ENCODE results near the gene ARPC1A.

- TF ChIP-seq SUZ12 (IDR thresholded peaks at IDR 0.05) (no peak), SP1 (IDR thresholded peaks at IDR 0.05) (no peak), FOXM1 (IDR thresholded peaks at IDR 0.05; ENCODE audit: borderline replicate concordance) (no peak), NFRKB (IDR thresholded peaks at IDR 0.05) (no peak)
Measured at GRCh38 chr7:99387912-99388311, 62.2 kb downstream of the ARPC1A start.

All from HEK293T (cell line).